PC-9 (cell line): ENCODE results near the gene RNF157. TPM values are rescaled to one million over a fixed set of nuclear protein-coding genes. Genes with fewer than 3 reads are reported as not detected.

Source experiments
- BruUV-seq: library from RNA; stranded (reverse); fragments of 400-500 nt; replicated peaks from 2 replicates; lab custom pipeline; 2021; lab: Mats Ljungman, UMichigan
- CTCF ChIA-PET: fragments of 300-600 bp; sonication (Branson Sonifier 250); formaldehyde crosslinking; loops from one replicate; lab custom pipeline; 2022; ENCODE audit warnings: antibody characterized with exemption; lab: Charles Lee
- POLR2A ChIA-PET: fragments of 300-600 bp; sonication (Branson Sonifier 250); formaldehyde crosslinking; loops from one replicate; lab custom pipeline; 2022; ENCODE audit warnings: antibody characterized with exemption; ENCODE audit not compliant: unreplicated experiment; lab: Charles Lee
- DNase-seq, 2 experiments: peaks; one replicate each; pipeline versions ENCODE4 v3.0.0 to v3.0.0-alpha.2; 2015 to 2022; ENCODE audit warnings: mixed read lengths in 1 of 2
- H2AFZ ChIP-seq: fragments of 200-600 bp; sonication (generic); 2 replicates; pipeline ENCODE4 v1.8.1; 2017; ENCODE audit warnings: antibody characterized with exemption
- H3F3A ChIP-seq: fragments of 200-600 bp; sonication (generic); 2 replicates; pipeline ENCODE4 v1.8.1; 2017; ENCODE audit warnings: antibody characterized with exemption, mild to moderate bottlenecking, low read depth; ENCODE audit not compliant: insufficient read depth
- H3K27ac ChIP-seq: fragments of 200-600 bp; sonication (generic); 2 replicates; pipeline ENCODE4 v1.6.1; 2016; ENCODE audit warnings: mixed run types
- H3K27me3 ChIP-seq: fragments of 200-600 bp; sonication (generic); 2 replicates; pipeline ENCODE4 v1.6.1; 2016; ENCODE audit warnings: low read depth, mixed run types; ENCODE audit not compliant: insufficient read depth
- H3K36me3 ChIP-seq: fragments of 200-600 bp; sonication (generic); 2 replicates; pipeline ENCODE4 v1.6.1; 2016; ENCODE audit warnings: low read depth, mixed run types
- H3K4me1 ChIP-seq: fragments of 200-600 bp; sonication (generic); replicated peaks from 2 replicates; pipeline ENCODE4 v1.6.1; 2016; ENCODE audit warnings: mixed run types; ENCODE audit not compliant: insufficient read depth
- H3K4me2 ChIP-seq: fragments of 200-600 bp; sonication (generic); 2 replicates; pipeline ENCODE4 v1.6.1; 2017; ENCODE audit warnings: mixed run types
- H3K4me3 ChIP-seq: fragments of 200-600 bp; sonication (generic); 2 replicates; pipeline ENCODE4 v1.6.1; 2016; ENCODE audit warnings: mixed run types
- H3K79me2 ChIP-seq: fragments of 200-600 bp; sonication (generic); 2 replicates; pipeline ENCODE4 v1.6.1; 2017; ENCODE audit warnings: low read depth, mixed run types
- H3K9me2 ChIP-seq: fragments of 200-600 bp; sonication (generic); 2 replicates; pipeline ENCODE4 v1.8.1; 2017; ENCODE audit warnings: mild to moderate bottlenecking; ENCODE audit not compliant: insufficient read depth
- H3K9me3 ChIP-seq: fragments of 200-600 bp; sonication (generic); 2 replicates; pipeline ENCODE4 v1.8.1; 2016; ENCODE audit warnings: low read depth; ENCODE audit not compliant: insufficient read depth
- H4K20me1 ChIP-seq: fragments of 200-600 bp; sonication (generic); 2 replicates; pipeline ENCODE4 v1.8.1; 2017; ENCODE audit not compliant: insufficient read depth
- CTCF ChIP-seq: fragments of 200-600 bp; sonication (generic); conservative IDR thresholded peaks from 2 replicates; pipeline ENCODE4 v1.6.1; 2017; ENCODE audit warnings: mixed run types, antibody characterized with exemption, mild to moderate bottlenecking, moderate library complexity
- EZH2 ChIP-seq: fragments of 200-600 bp; sonication (generic); IDR thresholded peaks from 2 replicates; pipeline ENCODE4 v1.8.0; 2017; ENCODE audit warnings: antibody characterized with exemption, low read depth
- intact Hi-C: fragments of 100-400 bp; cut with micrococcal nuclease; formaldehyde crosslinking; loops from one replicate; pipeline ENCODE4 v1.10.0; 2022; ENCODE audit not compliant: unreplicated experiment
- total RNA-seq: library from RNA; stranded (reverse); gene quantifications from 2 replicates; pipeline ENCODE4 v1.2.3, GENCODE V29; 2021

Gene RNF157
- total RNA-seq, 1 experiment from 2014 or later: 7.2 TPM

- no peak for TF ChIP-seq CTCF
- no peak for TF ChIP-seq EZH2
- H3K9me3 ChIP-seq: no peaks in the 10 kb centered on the region
- no peaks in the 10 kb centered on the region for H3K27me3 ChIP-seq
- no peaks in the 10 kb centered on the region for H3K4me1 ChIP-seq
- H3K9me2 ChIP-seq: no peaks in the 10 kb centered on the region
- no peak overlapping the region for H3K4me3 ChIP-seq
- no peak overlapping the region for H2AFZ ChIP-seq
- no peaks in the 10 kb centered on the region for H3K36me3 ChIP-seq
- intact Hi-C loops: no loop called here
- H4K20me1 ChIP-seq: no peaks in the 10 kb centered on the region
- H3K4me2 ChIP-seq: no peak overlapping the region
- POLR2A ChIA-PET: interaction anchor here (0.6 kb wide), 1 partner anchor 100 kb away, joined by 4 read pairs; no protein-coding TSS in a partner anchor
- DNase-seq: no peak
- H3K27ac ChIP-seq: no peak overlapping the region
- H3F3A ChIP-seq: no peaks in the 10 kb centered on the region
- CTCF ChIA-PET: no interaction called here
- no TSS peak for BruUV-seq
- H3K79me2 ChIP-seq: no peaks in the 10 kb centered on the region
These were observed 66.3 kb downstream of the RNF157 start for GRCh38 chr17:76174037-76174436.

- Histone ChIP-seq H3K4me3 (no peak overlapping the region), H3K36me3 (no peaks in the 10 kb centered on the region), H3K27ac (no peak overlapping the region), H4K20me1 (no peaks in the 10 kb centered on the region), H2AFZ (no peak overlapping the region), H3K4me2 (no peak overlapping the region), H3K4me1 (no peaks in the 10 kb centered on the region), H3K9me2 (no peaks in the 10 kb centered on the region), H3K9me3 (no peaks in the 10 kb centered on the region), H3K79me2 (no peaks in the 10 kb centered on the region), H3K27me3 (no peaks in the 10 kb centered on the region), H3F3A (no peaks in the 10 kb centered on the region)
- TF ChIP-seq CTCF (no peak), EZH2 (no peak)
- ChIA-PET CTCF (no interaction called here), POLR2A (no interaction called here)
- no peak for DNase-seq
- no TSS peak for BruUV-seq
- intact Hi-C loops: no loop called here
These were observed 66.8 kb downstream of the RNF157 start for GRCh38 chr17:76173474-76173873.

DNA sequence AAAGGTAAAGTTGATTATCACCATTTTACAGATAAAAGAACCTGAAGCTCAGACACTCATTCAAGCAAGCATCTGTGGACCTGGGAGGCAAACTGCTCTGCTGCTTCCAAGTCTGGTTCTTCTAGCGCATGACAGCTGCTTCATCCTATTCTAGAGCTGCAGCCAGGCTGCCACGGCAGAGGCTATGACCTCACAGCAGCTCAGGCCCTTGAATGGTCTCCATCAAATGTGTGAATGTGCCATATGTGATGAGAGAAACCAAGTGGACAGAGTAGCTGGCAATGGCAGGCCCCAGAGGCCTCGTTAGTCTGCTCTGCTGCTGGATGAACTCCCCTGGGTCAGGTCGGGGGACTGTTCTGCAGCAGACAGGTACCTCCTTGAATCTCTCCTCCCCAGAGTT lies 68.6 kb downstream of the RNF157 start:
- Histone ChIP-seq H3K27ac (no peak overlapping the region), H3K79me2 (no peaks in the 10 kb centered on the region), H3K4me1 (no peaks in the 10 kb centered on the region), H3K27me3 (no peaks in the 10 kb centered on the region), H2AFZ (no peak overlapping the region), H3K9me3 (no peaks in the 10 kb centered on the region), H4K20me1 (no peaks in the 10 kb centered on the region), H3F3A (no peaks in the 10 kb centered on the region), H3K36me3 (no peaks in the 10 kb centered on the region), H3K4me2 (no peak overlapping the region), H3K4me3 (no peak overlapping the region), H3K9me2 (no peaks in the 10 kb centered on the region)
- ChIA-PET CTCF (interaction anchor here (0.6 kb wide), 2 partner anchors 39 to 68 kb away, joined by 3 to 18 read pairs; partner anchors contain the start of gene EXOC7), POLR2A (no interaction called here)
- TF ChIP-seq EZH2 (no peak), CTCF (no peak)
- intact Hi-C loops: no loop called here
- no TSS peak for BruUV-seq
- DNase-seq: no peak
